ENCODE results near the gene MACROD2.

The MACROD2 gene

DNA sequence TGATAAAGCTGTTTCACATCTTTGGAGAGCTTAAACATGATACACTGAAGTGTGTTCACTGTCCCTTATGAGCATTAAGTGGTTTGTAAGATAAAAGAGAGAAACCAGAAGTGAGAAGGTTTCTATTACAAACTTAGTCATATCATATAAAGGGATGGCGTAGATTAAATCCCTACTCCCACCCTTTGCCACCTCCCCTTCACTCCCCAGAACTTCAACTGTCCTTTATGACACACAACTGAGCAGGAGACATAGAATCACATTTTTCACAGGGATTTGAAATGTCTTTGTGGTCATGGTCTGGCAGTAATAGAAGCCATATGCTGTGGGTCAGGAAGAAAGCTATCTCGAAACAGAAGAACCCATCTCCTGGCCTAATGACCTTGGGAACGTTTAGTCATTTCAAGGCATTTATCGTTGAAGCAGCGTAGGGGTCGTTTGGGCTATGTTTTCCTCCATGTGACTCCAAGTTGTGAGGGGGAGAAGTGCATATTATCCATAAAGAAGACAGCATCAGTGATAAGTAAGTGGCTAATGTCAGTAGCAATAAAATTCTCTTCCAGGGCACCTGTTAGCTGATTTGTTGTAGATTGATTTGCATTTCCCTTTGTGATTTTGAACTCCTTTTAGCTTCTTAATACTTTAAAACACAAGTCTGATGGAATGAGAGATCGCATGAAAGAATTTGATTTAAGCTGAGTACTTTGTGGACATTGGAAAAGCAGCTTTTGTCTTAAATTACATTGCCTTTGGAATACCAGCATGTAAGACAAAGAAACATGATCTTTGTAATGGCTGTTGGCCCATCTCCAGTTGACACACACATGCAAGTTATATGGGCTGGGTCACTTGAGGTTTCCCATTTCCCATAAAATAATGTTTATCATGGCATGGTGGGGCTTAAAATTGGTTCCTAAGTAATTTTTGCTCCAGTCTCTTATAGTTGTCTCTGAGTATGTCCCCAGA lies 843.6 kb downstream of the MACROD2 start:
- no peak for DNase-seq

DNA sequence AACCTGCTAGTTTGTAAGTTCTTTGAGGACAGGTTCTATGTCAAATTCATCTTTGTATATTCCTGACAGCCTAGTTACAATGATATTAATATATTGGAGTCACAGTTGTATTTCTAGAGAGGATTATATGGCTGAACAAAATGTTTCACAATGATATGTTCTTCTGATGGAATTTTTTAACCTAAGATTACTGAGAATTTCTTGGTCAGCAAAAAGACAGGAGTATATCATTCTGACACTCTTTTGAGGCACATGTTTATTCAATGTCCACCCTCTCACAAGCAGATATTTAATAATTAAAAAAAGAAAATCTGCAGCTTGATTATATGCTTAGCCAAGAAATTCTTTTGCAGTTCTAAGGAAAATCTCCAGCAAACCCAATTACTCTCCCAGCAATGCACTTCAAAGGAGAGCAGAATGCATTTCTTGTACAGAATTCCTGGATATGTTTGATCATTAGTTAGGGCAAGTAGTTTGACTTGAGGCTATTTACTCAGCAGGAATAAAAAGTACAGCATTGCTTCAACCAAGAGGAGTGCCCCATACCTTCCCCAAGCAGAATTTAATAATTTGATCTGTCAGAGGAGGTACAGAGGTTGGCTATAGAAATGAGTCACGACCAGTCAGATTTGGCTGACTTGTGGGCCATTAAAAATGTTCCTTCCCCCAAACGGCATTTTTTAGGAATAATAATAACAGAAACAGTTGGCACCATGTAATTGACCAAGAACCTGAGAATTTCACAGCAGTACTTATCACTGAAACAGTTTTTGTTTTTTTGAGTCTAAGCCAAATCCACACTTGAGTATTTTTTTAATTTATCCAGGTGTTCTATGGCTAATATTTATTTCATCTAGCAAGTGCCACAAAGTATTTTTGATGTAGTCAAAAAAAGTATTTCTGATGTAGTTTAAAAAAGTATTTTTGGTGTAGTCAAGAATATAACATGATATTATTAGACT lies 850.2 kb downstream of the MACROD2 start:
- no peak for DNase-seq

DNA sequence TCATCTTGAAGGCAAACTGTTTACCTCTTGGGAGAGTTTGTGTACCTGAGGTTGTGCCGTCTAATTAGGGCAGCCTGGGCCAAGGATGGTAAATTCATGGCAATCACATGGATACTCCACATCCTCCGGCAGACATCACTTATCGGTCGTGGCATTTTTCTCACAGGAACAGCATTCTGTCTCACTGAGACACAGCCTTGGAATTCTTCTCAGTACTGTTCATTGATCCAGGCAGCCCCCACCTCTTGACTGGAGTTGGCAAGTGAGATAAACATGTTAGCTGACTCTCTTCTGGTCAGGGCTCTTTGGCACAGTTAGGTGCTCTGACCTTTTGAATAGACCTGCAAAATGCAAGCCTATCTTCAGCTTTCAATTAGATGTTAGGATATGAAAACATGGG lies 853.5 kb downstream of the MACROD2 start:
- DNase-seq, result no peak

DNA sequence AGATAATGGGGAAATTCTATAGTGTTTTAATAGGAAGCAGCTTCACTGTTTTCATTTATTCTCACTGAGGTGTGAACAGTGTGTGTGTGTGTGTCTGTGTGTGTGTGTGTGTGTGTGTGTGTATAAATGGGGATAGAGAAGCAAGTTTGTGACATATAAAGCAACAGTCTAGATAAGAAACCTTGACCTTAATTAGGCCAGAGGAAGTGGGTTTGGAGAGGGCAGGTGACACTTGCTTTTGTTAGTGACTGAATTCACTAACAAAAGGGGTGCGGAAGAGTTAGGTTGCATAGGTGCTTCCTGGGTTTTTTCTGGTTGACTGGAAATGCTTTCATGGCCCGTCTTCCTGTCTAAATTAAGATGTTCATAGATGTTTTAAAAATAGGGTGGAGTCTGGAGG lies 857.8 kb downstream of the MACROD2 start:
- DNase-seq, result no peak

DNA sequence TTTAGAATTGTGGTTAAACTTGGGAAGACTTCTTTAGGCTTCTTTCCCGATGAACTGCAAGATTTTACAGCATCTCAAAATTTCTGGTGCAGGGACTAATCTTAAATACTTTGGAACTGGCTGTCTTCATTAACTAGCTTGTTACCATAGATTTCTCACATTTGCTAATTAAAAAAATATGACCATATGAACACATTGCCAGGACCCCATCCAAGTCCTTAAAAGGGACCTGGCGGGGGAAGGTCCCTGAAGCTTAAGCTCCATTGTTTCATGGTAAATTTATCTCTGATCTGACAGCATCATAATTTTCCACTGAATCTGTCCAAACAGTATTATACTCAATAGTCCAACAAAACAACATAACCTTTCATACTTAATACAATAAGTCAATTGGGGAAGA lies 859.9 kb downstream of the MACROD2 start:
- no peak for DNase-seq

DNA sequence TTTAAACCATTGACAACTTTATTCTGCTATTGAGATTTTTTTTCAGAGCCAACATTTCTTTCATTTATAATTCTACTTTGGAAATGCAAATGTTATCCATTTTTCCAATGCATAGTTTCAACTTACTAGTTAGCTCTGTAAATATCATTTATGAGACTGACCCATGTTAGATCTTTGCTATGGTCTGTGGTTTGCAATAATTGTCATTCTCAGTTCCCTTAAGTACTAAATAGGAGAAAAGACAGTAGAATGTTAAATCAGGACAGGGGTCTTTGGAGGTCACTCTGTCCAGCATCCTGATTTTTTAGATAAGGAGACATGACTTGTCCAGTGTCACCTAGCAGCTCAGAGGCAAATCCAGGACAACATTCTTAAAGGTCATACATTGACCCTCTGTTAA lies 864.3 kb downstream of the MACROD2 start:
- no peak for DNase-seq

DNA sequence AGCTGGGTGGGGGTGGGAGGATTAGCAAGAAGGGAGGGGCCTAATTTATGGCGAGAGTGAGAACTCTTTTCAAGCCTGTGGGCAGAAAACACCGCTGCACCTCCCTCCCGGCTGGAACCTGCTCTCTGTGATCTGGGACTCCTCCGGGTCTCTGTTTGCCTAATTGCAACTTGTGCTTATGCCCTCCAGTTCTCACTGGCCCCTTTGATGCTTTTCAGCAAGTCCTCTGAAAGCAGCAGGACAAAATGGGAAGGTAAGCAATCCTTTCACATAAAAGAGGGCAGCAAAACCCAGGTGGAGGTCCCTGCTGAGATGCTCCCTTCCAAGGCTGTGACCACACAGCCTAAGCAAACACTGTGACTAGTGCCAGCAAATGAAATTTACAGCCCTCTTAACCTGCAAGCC lies 865.1 kb downstream of the MACROD2 start:
- DNase-seq, result no peak

DNA sequence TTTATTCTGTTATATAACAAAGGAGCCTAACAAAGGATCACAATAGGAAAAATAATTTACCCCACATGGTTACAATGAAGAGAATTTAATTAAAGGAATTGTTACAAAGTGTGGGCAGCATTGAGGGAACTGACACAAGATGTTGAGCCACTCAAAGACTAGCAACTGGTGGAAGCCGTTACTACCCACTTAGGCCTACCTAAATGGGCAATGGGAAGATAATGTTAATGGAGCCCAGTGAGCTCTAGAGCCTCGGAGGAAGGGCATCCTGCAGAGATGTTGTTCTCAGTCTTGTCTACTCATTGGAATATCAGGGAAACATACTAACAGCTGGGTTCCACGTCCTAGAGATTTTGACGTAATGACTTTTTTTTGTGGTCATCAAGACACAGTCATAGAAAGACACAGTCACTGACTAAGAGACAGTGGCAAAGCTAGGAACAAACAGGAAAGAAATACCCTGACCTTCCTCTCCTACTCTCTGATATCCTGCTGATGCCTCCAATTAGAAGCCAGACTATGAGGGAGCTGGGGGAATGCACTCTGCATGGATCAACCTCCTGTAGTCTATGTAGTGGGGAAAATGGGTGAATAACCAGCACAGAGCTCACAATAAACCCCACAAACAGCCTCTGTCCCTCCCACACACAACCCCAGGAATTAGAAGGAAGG lies 865.8 kb downstream of the MACROD2 start:
- DNase-seq, result no peak

DNA sequence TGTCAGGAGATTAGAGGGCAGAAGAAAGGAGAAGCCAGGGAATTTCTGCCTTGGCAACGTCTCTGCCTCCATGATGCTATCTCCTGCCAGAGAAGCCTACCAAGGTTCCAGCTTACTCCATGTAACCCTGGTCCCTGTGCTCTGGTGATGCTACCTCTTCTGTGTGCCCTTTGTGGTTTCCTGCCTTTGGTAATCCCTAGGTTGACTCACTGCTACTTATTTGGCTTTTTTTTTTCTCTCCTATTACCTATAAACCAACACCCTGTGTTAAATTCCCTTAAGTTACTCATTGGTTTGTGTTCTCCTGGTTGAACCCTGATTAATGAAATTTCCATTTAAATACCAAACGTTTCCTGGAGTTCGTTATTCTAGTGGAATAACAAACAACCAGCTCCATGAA lies 869.9 kb downstream of the MACROD2 start:
- no peak for DNase-seq

DNA sequence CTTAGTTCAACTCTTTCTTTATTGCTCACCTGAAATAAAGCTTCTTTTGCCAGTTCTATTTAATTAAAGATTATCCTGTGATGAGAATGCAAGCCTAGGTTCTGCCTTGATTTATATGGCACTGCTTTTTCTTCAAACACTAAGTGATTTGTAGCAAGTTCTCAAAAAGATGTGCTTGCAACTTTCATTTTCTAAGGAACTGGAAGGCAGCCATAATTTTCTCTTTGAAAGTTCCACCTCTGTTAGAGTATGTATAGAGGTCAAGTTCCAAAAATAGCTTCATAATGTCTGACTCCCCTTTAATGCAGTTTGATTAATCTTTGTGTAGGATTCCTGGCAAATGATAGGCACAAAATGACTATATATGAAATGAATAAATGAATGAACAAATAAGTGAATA lies 870.4 kb downstream of the MACROD2 start:
- DNase-seq, result no peak

DNA sequence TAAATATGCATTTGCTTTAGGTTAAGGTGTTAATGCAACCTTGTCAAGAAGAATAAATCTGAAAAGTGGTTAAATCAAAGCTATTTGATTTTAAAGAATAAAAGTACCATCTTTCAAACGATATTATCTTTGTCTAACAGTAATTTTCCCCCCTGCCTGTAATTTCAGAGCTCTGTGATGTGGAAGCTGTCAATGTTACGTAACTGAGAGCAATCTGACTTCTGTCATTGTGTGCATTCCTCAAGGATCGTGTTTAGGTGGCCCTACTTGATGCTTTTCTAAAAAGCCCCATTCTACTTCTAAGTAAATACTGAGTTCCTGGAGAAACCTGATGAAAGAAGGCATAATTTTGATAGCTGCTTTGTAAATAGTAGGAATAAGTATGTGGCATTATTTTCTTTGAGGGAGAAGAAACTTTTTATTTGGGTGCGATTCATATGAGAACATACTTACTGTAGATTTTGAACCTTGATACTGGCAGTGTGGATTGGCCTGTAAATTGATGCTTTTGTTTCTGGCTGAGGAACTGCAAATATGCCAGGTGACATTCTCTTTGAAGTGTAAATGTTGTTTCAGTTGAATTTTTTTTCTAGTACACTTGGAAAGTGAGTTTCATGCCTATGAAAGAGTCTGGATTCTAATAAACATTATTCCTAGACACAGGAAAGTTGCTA lies 871.7 kb downstream of the MACROD2 start:
- no peak for DNase-seq

DNA sequence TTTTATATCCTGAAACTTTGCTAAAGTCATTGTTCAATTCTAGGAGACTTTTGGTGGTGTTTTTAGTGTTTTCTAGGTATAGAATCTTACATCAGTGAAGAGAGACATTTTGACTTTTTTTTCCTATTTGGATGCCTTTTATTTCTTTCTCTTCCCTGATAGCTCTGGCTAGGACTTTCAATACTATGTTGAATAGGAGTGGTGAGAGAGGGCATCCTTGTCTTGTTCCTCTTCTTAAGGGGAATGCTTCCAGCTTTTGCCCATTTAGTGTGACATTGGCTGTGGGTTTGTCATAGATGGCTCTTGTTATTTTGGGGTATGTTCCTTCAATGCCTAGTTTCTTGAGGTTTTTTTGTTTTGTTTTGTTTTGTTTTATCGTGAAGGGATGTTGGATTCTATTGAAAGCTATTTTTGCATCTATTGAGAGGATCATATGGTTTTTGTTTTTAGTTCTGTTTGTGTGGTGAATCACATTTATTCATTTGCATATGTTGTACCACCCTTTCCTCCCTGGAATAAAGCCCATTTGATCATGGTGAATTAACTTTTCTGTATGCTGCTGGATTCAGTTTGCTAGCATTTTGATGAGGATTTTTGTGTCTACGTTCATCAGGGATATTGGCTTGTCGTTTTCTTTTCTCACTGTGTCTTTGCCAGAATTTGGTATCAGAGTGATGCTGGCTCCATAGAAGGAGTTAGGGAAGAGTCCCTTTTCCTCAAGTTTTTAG lies 882.1 kb downstream of the MACROD2 start:
- DNase-seq, result no peak

DNA sequence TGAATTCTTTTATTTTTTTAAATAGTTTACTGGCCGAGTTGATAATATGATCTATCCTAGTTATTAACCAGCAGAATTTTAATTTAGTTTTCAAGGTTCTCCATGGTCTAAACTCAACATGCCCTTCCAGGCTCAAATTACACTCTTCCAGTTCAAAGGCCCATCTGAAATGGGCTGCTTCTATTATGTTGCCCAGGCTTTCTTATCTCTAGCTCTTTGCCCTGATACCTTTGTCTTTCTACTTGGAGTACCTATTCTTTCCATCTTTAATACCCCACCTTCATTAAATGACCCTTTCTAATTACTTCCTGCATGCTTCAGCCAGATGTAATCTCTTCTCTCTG lies 883.3 kb downstream of the MACROD2 start:
- no peak for DNase-seq

DNA sequence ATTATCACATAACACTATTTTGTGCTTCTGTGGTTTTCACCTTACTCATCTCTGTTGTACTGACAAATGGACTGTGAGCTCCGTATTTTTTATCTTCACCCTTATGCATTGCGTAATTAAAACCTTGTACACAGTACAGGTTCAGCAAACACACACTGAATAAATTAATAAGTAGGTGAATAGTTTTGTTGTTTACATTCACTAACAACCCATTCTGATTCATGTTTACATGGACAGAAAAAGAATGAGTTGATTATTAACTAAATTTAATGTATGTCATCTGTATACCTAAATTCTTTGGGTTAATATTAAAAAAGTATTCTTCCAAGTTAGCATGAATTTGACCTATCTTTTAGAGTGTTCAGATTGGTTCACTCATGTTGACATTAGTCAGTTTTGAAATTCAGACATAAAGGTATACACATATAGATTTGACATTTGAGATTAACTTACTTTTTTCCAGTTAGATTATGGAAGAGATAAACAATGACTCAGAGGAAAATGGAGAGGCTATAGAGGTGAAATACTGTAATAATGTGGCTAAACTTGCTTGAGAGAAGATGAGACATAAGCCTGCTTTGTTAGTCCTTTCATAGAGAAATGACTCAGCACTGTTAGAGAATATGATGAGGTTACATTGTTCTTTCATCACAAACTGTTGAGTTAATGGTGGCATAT lies 883.8 kb downstream of the MACROD2 start:
- DNase-seq, result no peak

DNA sequence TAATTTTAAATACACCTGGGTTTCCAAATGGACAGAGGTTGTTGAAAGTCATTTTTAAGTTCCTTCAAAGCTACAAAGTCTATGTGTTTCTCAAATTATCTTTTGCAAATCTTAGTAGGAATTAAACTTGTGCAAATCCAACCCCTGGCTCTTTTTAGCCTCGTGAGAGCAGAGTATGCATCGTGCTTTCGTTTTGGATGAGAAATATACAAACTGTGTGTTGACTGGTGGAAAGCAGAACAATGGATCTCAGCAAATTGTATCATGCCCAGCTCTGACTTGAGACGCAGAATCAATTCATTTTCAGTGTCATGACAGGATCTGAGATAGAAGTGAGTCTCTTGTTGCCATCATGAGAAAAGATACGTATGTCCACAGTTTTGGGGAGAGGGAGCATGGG lies 884.5 kb downstream of the MACROD2 start:
- no peak for DNase-seq

DNA sequence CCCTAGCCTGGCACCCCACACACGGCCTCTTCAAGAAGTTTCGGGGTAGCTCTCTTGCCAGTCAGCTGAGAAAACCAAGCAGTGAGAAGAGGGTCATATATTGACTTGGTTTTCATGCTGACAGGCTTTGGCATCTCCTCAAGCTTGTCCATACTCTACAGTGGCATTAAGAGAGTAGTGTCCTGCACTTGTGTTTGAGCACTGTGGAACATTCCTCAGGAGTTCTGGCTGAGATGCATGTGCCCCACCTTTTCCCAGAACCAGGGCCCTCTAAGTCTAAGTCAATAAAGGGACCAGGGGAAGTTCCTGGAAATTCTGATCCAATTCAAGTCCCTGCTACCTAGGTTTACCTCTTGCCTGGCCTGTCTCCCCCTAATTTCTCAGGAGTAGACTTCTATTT lies 886.2 kb downstream of the MACROD2 start:
- DNase-seq, result no peak

DNA sequence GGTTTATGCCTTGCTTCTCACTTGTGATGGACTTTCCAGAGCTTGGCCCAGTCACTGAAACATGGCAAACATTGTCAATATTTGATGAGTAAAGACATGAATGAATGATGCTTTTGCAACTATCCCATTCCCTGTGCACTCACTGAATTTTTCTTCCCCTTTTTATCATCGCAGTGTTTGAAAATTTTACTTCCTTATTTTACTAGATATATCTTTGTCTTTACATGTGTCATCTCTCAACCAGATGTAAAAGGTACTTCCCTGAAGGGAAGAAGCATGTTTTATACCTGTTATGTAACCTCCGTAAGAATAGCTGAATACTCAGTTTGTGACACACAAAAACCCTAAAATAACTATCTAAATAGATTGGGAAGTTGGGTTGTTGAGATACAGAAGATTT lies 886.8 kb downstream of the MACROD2 start:
- DNase-seq, result no peak

DNA sequence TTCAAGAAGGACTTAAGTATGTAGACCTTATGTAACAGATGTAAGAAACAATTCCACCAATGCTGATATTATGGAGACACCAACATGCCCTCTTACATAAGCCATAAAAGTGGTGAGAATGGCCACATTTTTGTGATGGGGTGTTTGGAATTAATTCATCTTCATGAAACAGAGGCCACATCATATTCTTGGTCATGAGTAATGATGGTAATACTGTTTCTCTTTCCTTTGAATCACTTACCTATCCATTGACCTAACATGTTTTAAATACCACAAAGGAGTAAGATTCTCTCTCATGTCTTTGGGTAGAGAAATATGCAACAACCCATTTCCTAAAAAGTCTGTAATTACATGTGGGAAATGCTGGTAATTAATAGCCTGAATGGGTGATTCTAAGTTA lies 887.5 kb downstream of the MACROD2 start:
- DNase-seq, result no peak

DNA sequence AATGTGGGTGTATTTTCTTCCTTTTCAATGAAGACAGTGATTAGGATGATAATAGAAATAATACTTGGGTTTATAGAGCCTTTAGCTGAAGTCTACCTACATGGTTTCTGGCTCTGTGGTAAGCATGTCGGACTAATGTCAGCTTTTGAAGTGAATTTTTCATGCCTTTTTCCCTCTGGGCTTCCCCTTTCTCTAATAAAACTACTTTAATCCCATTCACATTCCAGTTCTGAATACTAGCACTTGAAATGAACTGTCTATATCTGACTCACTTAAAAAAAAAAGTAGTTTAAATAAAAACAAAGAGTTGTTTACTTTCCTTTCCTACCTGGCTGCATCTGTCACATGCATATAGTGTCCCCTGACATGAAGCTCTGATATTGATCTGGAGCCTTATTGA lies 888.0 kb downstream of the MACROD2 start:
- no peak for DNase-seq

DNA sequence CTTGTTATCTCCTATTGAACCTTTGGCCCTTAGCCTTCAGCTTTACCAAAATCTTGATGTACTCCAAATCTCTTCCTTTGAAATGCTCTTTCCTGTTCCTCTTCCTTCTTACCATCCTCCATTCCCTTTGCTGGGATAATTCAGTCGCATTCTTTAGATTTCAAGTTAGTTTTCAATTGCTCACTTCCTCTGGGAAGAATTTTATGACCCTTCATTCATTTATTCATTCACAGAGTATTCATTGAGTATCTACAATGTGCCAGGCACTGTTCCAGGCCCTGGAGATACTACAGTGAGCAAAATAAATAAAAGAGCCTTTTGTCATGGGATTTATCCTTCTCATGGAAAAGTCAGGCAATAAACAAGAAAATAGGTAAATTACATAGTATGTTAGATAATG lies 890.3 kb downstream of the MACROD2 start:
- no peak for DNase-seq

DNA sequence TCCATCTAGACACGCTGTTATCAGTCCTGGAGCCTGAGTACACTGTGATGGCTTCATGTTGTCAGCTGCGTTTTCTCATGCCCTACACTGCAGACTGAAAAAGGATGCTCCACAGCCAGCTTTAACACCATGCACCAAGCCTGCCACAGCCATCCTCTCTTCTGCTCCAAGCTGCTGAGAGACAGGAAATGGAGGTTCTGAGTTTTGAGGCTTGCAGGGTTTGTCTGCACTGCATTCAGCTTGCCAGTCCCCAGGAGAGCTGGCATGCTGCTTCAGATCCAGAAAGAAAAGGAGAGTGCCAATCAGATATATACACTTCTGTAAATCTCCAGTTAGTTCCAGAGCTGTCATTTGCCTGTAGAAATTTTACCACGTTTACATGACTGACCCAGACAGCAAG lies 892.8 kb downstream of the MACROD2 start:
- no peak for DNase-seq
